GM18909 (cell line): ENCODE data around the gene UTP4.
"Not testable (repeated sequence)": the region's sequence is repeated elsewhere in the genome, so short reads cannot be mapped to it uniquely, and the experiment has no call there.

Source experiments
- ATAC-seq: cut with Tn5 transposase; IDR thresholded peaks from one replicate; pipeline ENCODE4 v1.9.1; 2021; ENCODE audit warnings: mild to moderate bottlenecking; ENCODE audit not compliant: unreplicated experiment, poor library complexity

Gene UTP4

DNA sequence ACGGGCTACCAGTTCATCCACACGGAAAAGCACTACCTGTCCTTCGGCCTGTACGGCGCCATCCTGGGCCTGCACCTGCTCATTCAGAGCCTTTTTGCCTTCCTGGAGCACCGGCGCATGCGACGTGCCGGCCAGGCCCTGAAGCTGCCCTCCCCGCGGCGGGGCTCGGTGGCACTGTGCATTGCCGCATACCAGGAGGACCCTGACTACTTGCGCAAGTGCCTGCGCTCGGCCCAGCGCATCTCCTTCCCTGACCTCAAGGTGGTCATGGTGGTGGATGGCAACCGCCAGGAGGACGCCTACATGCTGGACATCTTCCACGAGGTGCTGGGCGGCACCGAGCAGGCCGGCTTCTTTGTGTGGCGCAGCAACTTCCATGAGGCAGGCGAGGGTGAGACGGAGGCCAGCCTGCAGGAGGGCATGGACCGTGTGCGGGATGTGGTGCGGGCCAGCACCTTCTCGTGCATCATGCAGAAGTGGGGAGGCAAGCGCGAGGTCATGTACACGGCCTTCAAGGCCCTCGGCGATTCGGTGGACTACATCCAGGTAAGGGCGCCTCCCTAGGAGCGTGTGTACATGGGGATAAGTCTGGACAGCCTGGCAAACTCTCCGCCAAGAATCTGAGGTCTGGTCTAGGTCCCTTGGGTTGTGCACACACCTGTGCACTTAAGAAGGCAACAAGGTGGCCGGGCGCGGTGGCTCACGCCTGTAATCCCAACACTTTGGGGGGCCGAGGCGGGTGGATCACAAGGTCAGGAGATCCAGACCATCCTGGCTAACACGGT, 22.8 kb upstream of the UTP4 start:
- ATAC-seq: no peak

DNA sequence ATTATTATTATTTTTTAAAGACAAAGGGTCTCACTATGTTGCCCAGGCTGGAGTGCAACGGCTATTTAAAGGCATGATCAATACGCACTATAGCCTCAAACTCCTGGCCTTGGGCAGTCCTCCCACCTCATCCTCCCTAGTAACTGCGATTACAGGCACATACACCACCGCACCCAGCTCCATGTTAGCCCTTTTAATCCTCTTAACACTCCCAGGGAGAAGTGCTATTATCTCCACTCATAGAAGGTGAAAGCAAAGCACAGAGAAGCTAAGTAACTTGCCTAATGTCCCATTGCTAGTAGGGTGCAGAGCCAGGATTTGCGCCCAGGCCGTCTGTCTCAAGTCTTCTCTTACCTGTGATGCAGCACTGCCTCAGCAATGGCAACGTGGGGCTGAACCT, 22.0 kb upstream of the UTP4 start:
- ATAC-seq: no peak

DNA sequence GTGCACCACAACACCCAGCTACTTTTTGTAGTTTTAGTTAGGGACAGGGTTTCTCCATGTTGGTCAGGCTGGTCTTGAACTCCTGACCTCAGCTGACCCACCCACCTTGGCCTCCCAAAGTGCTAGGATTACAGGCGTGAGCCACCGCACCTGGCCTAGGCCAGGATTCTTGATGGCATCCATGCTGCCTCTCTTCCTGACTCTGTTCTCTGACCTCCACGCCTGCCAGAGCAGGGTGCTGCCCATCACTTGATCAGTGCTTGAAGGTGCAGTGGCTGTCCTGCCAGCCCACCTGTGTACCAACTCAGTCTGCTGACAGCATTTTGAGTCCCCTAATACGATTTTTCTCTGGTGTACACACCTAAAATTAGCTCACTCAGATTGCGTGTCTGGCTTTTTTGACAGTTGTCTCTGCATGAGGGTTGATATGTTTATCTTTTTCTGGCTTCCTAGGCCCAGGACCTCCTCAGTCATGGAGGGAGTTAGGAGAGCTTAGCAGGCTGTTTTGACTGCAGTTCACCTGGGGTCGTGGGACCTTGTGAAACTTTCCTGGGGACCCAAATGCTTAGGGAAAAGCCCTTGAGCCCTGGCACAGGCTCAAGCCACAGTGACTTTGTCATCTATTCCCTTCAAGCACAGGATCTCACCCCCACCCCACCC, 21.1 kb upstream of the UTP4 start:
- ATAC-seq: no peak

DNA sequence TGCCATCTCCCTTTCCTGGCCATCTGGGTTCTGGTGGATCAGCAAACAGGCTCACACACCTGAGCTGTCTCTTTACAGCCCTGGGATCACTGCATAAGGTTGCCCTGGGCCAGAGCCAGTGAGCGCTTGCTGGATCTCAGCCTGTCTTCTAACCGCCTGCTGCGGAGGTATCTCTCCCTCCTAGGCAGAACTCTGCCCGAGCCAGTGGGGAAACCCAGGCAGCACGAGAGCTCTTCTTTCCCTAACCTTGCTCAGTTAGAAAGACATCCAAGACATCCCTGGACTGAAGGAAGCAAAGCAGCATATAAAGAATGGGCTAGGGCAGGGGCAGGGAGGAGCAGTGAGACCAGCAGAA, 20.6 kb upstream of the UTP4 start:
- no peak for ATAC-seq

DNA sequence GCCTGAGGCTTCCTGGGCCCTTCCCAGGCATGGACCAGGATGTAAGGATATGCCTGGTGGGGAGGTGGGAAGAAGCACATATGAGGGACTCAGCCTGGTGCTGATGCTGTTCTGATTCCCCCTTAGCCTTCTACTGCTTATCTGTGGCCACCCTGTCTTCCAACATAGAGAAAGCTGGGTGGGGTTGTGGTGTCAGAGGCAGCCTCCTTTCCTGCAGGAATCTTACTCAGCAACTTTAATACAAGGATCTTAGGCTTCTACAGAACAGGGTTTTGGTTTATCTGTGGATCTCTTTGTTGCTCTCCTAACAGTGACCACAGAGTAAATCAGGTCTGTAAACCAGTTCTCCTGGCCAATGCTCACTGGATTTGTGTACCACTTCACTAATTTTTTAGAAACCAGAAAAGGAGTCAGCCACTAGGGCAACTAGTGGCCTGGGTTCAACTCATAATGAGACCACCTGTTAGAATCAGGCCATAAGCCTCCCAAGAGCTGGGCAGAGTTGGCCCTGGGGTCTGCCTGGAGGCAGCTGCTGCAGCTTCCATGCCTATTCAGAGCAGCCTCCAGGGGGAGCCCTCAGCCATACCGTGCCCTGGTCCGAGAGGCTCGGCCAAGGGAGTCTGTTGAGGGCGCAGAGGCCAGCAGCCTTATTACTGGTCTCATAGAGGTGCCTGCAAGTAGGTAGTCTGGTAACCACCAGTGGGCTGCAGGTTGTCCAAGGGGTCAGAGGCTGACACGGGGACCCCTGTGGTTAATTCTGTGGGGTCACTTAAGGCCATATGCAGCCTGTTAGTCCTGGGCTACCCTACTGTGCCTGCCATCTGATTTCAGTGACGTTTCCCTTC, 19.9 kb upstream of the UTP4 start:
- ATAC-seq: no peak

DNA sequence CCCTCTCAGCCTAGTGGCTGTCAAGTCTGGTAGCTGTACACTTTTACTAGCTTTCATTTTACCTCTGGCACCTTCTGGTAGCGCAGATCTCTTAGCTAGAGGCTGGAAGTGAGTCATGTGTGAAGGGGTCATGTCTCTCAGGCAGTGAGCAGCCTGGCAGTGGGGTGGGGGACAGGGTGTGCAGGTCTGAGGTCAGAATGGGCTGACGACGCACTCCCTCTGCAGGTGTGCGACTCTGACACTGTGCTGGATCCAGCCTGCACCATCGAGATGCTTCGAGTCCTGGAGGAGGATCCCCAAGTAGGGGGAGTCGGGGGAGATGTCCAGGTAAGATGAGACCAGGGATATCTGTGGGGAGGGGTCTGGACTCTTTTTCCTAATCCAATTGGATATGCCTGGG, 19.2 kb upstream of the UTP4 start:
- ATAC-seq: no peak

DNA sequence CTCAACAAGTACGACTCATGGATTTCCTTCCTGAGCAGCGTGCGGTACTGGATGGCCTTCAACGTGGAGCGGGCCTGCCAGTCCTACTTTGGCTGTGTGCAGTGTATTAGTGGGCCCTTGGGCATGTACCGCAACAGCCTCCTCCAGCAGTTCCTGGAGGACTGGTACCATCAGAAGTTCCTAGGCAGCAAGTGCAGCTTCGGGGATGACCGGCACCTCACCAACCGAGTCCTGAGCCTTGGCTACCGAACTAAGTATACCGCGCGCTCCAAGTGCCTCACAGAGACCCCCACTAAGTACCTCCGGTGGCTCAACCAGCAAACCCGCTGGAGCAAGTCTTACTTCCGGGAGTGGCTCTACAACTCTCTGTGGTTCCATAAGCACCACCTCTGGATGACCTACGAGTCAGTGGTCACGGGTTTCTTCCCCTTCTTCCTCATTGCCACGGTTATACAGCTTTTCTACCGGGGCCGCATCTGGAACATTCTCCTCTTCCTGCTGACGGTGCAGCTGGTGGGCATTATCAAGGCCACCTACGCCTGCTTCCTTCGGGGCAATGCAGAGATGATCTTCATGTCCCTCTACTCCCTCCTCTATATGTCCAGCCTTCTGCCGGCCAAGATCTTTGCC, 18.0 kb upstream of the UTP4 start:
- ATAC-seq: no peak

DNA sequence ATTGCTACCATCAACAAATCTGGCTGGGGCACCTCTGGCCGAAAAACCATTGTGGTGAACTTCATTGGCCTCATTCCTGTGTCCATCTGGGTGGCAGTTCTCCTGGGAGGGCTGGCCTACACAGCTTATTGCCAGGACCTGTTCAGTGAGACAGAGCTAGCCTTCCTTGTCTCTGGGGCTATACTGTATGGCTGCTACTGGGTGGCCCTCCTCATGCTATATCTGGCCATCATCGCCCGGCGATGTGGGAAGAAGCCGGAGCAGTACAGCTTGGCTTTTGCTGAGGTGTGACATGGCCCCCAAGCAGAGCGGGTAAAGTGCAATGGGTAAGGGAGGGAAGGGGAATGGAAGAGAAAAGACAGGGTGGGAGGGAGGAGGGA, 17.5 kb upstream of the UTP4 start:
- ATAC-seq: no peak

DNA sequence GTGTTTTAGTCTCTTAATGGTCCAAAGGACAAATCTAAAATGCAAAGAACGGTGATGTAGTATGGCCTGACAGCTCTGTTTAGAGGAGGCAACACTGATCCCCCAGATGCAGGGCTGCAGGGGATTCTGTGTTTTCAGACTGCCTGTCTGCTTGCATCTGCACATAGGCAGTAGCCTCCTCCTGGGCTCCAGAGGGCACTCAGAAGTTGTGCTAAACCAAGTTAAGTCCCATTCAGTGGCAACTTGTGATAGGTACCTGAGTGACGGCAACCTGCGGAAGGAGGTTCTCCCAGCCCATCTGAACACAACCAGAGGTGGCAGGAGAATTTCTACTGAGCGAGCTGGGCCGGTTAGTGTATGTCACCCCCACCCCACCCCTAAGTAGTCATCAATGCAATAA, 17.1 kb upstream of the UTP4 start:
- ATAC-seq: no peak

DNA sequence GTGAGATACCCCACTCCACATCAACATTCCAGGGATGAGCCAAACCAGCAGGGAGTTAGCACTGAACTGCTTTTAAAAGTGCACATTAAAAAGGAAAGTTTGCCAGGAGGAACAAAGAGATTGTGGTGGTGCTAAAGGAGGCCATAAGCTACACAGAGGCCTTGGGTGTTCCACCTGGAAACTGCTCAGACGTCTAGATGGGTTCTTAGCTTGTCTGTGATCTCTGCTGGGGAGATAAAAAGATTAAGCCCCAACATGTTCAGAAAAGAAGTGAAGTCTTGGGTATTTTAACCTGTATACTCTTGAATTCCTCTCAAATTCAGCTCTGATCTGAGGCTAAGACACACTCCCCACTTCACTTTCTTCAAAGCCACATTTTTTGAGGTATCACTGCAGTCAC, 16.6 kb upstream of the UTP4 start:
- no peak for ATAC-seq

DNA sequence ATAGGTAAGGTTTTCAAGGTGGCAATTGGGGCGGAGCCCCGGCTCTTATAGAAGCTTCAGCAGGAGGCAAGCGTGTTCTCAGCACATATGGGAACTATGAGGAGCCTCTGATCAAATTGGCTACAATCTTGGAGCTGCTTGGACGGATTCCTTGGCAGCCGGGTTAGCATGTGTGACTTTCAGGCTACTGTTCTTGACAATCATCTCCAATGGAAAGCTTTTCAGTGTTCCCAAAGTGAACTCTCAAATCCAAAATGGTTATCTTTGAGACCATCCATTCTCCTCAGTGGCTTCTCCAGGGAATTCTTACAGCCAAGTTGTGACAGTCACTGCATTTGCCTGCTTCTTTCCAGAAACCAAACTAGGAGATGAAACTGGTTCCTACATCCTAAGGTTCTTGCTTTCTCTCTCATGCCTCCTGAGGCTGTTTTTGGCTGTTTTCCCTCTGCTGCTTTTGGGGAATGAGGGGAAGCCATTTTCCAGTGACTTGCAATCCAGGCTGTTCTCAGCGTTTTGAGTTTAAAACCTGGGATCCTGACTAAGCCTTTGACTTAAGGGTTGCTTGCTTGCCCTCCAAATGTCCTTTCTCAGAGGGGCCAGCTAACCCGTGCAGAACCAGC, 16.1 kb upstream of the UTP4 start:
- no peak for ATAC-seq

DNA sequence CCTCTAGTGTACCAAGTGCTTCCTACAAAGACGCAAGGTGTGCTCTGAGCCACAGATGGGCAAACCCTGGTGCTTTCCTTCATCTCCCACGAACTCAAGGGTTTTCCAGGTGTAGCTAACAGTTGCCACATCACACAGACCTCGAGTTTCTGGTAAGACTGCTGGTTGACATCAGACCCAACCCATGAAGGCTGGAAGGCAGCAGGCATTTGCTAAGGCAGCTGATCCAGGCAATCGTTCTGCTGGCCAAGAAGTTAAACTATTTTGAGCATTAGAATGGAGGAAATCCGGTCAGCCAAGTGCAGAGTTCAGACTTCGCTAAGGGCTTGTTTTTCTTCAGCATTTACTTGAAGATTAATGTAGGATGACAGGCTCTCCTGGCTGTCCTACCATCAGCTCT, 15.5 kb upstream of the UTP4 start:
- ATAC-seq: no peak

DNA sequence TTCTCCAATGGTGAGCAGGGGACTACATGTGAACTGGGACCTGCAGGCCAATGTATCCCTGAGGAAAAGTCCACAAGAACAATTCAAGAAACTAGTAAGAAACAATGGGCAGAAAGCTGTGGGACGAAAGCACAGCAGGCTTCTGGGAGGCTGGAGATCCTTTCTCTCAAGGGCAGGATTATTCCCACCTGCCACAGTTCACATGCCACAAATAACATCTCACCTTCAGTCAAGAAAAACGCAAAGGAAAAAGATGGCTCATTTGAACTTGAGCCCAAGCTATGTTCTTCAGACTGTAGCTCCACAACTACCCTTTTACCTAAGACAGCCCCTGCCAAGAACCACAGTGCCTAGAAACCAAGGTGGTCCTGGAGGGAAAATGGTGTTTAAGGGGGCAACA, 14.0 kb upstream of the UTP4 start:
- ATAC-seq: no peak

DNA sequence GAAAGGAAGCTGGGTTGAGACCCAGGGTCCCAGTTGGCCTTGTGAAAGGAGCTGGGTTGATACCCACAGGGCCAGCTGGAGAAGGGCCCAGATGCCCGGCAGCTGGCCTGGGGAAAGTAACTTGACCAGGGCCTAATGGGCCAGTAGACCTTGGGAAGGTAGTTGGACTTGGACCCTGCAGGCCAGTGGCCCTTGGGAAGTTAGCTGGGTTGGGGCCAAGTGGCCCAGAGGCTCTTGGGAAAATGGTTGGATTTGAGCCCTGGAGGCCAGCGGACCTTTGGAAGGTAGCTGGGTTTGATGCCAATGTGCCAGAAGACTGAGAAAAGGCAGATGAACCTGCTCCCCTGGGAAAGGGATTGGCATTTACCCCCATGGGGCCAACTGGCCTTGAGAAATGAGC, 13.5 kb upstream of the UTP4 start:
- ATAC-seq: no peak

DNA sequence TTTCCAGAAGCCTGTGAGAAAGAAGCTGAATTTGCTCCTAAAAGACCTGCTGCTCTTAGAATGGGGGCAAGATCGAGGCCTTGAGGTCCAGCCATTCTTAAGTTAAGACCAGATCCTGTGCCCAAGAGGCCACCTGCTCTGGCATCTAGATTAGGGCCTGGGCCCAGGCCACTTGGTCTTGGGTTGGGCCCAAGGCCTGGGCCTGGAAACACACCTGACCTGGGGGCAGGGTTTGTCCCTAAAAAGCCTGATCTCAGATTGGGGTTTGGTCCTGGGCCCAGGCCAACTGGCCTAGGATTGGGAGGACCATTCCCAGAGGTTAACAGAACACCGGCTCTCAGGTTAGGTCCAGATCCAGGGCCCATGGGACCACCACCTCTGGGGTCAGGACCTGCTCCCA, 12.9 kb upstream of the UTP4 start:
- no peak for ATAC-seq

DNA sequence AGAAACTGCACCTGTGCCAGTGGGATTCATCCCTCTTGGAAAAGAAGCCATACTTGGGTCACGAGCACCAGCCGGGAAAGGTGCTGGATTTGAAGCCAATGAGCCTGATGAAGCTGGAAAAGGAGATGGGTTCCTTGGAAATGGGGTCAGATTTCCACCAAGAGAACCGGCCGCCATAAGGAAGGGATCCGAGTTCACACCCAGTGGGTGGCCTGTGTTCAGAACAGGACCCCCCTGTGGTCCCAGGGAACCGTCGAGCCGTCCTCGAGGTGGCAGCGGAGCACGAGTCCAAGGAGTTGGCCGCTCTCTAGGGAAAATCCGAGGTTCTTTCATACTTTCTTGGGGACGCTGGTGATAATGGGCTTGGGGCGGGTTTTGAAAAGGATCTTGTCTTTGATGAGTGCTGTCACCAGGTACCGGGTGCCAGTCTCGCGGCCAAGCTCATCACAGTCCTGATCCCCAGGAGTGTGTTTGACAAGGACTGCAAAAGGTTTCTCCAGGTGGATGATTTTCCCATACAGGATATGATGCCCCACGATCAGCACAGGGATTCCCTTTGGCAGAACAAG, 12.3 kb upstream of the UTP4 start:
- ATAC-seq: no peak

DNA sequence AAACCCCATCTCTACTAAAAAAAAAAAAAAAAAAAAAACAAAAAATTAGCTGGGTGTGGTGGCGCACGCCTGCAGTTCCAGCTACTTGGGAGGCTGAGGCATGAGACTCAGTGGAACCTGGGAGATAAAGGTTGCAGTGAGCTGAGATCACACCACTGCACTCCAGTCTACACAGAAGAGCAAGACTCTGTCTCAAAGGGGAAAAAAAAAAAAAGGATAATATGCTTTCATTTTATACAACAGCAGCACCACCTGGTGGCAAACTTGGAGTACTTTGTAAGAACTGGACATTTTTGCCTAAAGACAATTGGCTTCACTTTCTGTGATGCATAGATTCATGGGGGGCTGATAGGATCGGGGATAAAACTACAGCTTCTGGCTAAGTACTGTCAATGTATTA, 8.5 kb upstream of the UTP4 start:
- no peak for ATAC-seq

DNA sequence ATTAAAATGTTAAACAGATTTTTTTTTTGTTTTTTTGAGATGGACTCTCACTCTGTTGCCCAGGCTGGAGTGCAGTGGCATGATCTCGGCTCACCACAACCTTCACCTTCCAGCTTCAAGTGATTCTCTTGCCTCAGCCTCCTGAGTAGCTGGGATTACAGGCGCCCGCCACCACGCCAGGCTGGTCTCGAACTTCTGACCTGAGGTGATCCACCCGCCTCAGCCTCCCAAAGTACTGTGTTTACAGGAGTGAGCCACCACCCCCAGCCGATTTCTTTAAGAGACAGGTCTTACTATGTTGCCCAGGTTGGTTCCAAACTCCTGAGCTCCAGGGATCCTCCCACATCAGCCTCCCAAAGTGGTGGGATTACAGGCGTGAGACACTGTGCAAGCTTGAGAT, 8.0 kb upstream of the UTP4 start:
- not testable (repeated sequence) for ATAC-seq

DNA sequence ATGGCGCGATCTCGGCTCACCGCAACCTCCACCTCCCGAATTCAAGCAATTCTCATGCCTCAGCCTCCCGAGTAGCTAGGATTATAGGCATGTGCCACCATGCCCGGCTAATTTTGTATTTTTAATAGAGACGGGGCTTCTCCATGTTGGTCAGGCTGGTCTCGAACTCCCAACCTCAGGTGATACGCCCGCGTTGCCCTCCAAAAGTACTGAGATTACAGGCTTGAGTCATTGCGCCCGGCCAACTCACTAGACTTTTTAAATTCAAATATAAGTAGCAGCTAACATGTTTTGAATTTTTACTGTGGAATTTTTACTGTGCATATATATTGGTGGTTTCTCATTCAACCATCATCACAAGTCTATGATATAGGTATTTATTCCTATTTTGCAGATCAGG, 7.5 kb upstream of the UTP4 start:
- ATAC-seq: not testable (repeated sequence)

DNA sequence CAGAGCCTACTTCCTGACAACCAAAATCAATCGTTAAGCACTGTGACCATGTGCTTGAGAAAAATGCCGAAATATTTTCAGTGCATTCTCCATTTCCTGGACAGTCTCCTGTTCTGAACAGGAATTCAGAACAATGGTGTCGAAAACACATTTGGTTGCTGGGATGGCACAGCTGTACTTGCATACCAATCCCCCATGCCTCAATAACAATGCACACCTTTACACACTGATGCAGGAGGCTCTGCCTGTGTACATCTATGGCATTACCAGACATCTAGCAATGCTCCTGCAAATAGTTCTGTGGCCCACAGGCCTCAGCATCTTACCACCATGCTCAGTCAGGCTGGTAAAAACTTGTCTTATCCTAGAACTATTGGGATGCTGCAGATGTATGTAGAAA, 6.2 kb upstream of the UTP4 start:
- ATAC-seq: no peak
